H9 (cell line): Measurements from ENCODE around the gene PABPN1. TPM values are rescaled to one million over a fixed set of nuclear protein-coding genes. Genes with fewer than 3 reads are reported as not detected.

Experiments
- DNase-seq: peaks from one replicate; pipeline ENCODE4 v3.0.0-alpha.2; 2017
- H2AFZ ChIP-seq: one replicate; pipeline ENCODE4 v1.6.1; 2013; ENCODE audit warnings: mild to moderate bottlenecking, low read length, control low read depth, moderate library complexity
- H2AK5ac ChIP-seq: 2 replicates; pipeline ENCODE4 v1.6.1; 2013; ENCODE audit warnings: low read length, control low read depth, mixed read lengths; ENCODE audit not compliant: insufficient read length
- H2BK120ac ChIP-seq: one replicate; pipeline ENCODE4 v1.6.1; 2013; ENCODE audit warnings: low read depth, mild to moderate bottlenecking, low read length, control low read depth, inconsistent platforms; ENCODE audit not compliant: poor library complexity, severe bottlenecking
- H2BK12ac ChIP-seq: 2 replicates; pipeline ENCODE4 v1.6.1; 2013; ENCODE audit warnings: low read length, control low read depth, mixed read lengths, low read depth; ENCODE audit not compliant: insufficient read length
- H2BK15ac ChIP-seq: 2 replicates; pipeline ENCODE4 v1.6.1; 2013; ENCODE audit warnings: low read depth, low read length, control low read depth
- H2BK20ac ChIP-seq: one replicate; pipeline ENCODE4 v1.6.1; 2013; ENCODE audit warnings: low read depth, mild to moderate bottlenecking, low read length, control low read depth, inconsistent platforms; ENCODE audit not compliant: poor library complexity, severe bottlenecking
- H2BK5ac ChIP-seq: 2 replicates; pipeline ENCODE4 v1.6.1; 2013; ENCODE audit warnings: low read length, control low read depth, mixed read lengths; ENCODE audit not compliant: insufficient read length
- H3K14ac ChIP-seq: 2 replicates; pipeline ENCODE4 v1.6.1; 2013; ENCODE audit warnings: low read length, control low read depth; ENCODE audit not compliant: insufficient read depth
- H3K18ac ChIP-seq: 2 replicates; pipeline ENCODE4 v1.6.1; 2013; ENCODE audit warnings: low read depth, mild to moderate bottlenecking, mixed read lengths, low read length, control low read depth; ENCODE audit not compliant: insufficient read length
- H3K23ac ChIP-seq: 2 replicates; pipeline ENCODE4 v1.6.1; 2013; ENCODE audit warnings: low read length, control low read depth, mixed read lengths, low read depth; ENCODE audit not compliant: insufficient read length
- H3K23me2 ChIP-seq: 2 replicates; pipeline ENCODE4 v1.6.1; 2013; ENCODE audit warnings: low read depth, mild to moderate bottlenecking, mixed read lengths, low read length, control low read depth; ENCODE audit not compliant: insufficient read length, poor library complexity, severe bottlenecking
- H3K27ac ChIP-seq: 2 replicates; pipeline ENCODE4 v1.5.1; 2013; ENCODE audit warnings: low read length, control low read depth, mixed read lengths, low read depth; ENCODE audit not compliant: insufficient read length
- H3K27me3 ChIP-seq: 2 replicates; pipeline ENCODE4 v1.6.1; 2013; ENCODE audit warnings: low read length, control low read depth, inconsistent platforms; ENCODE audit not compliant: insufficient read depth
- H3K4ac ChIP-seq: 2 replicates; pipeline ENCODE4 v1.6.1; 2013; ENCODE audit warnings: low read depth, mild to moderate bottlenecking, control low read depth, inconsistent platforms, low read length, moderate library complexity
- H3K4me1 ChIP-seq: 2 replicates; pipeline ENCODE4 v1.6.1; 2013; ENCODE audit warnings: low read length, control low read depth, inconsistent platforms; ENCODE audit not compliant: insufficient read depth
- H3K4me2 ChIP-seq: 2 replicates; pipeline ENCODE4 v1.6.1; 2013; ENCODE audit warnings: low read length, control low read depth, mixed read lengths; ENCODE audit not compliant: insufficient read length, insufficient read depth
- H3K56ac ChIP-seq: 2 replicates; pipeline ENCODE4 v1.6.1; 2013; ENCODE audit warnings: low read depth, mild to moderate bottlenecking, mixed read lengths, low read length, control low read depth; ENCODE audit not compliant: insufficient read length
- H3K79me1 ChIP-seq: 2 replicates; pipeline ENCODE4 v1.6.1; 2013; ENCODE audit warnings: low read depth, mild to moderate bottlenecking, moderate library complexity, low read length, control low read depth, inconsistent platforms; ENCODE audit not compliant: insufficient read depth, poor library complexity, severe bottlenecking
- H3K79me2 ChIP-seq: 2 replicates; pipeline ENCODE4 v1.6.1; 2013; ENCODE audit warnings: low read length, control low read depth, inconsistent platforms; ENCODE audit not compliant: insufficient read depth
- H3K9ac ChIP-seq: 2 replicates; pipeline ENCODE4 v1.6.1; 2013; ENCODE audit warnings: low read length, control low read depth, mixed read lengths; ENCODE audit not compliant: insufficient read length; ENCODE audit errors: extremely low read depth
- H3K9me3 ChIP-seq: one replicate; pipeline ENCODE4 v1.6.1; 2013; ENCODE audit warnings: low read depth, low read length, inconsistent platforms; ENCODE audit not compliant: control insufficient read depth
- H3T11ph ChIP-seq: one replicate; pipeline ENCODE4 v1.6.1; 2013; ENCODE audit warnings: mild to moderate bottlenecking, low read length, control low read depth, inconsistent platforms
- H4K20me1 ChIP-seq: one replicate; pipeline ENCODE4 v1.6.1; 2013; ENCODE audit not compliant: control insufficient read depth, insufficient read length, insufficient read depth
- H4K5ac ChIP-seq: 2 replicates; pipeline ENCODE4 v1.6.1; 2013; ENCODE audit warnings: low read depth, mild to moderate bottlenecking, mixed read lengths, low read length, control low read depth; ENCODE audit not compliant: insufficient read length
- H4K8ac ChIP-seq: replicated peaks from 2 replicates; pipeline ENCODE4 v1.6.1; 2013; ENCODE audit warnings: low read length, control low read depth, mixed read lengths, low read depth; ENCODE audit not compliant: insufficient read length
- H4K91ac ChIP-seq: 2 replicates; pipeline ENCODE4 v1.6.1; 2013; ENCODE audit warnings: low read depth, mild to moderate bottlenecking, moderate library complexity, mixed read lengths, low read length, control low read depth; ENCODE audit not compliant: insufficient read length
- H3K27ac Mint-ChIP-seq, 3 experiments: 2 replicates in 2 of 3; 3 replicates in 1 of 3; pipeline ENCODE4 v1.8.0; 2020 to 2021; ENCODE audit warnings: mixed read lengths in 3 of 3, mild to moderate bottlenecking in 1 of 3, moderate library complexity in 1 of 3
- H3K27me3 Mint-ChIP-seq: 2 replicates; pipeline ENCODE4 v1.8.0; 2021; ENCODE audit warnings: low read depth, mild to moderate bottlenecking, moderate library complexity, mixed read lengths
- H3K36me3 Mint-ChIP-seq, 3 experiments: 2 replicates in 2 of 3; 3 replicates in 1 of 3; pipeline ENCODE4 v1.8.0; 2020 to 2021; ENCODE audit warnings: low read depth in 3 of 3, mixed read lengths in 3 of 3; ENCODE audit not compliant: insufficient read depth in 1 of 3
- H3K4me1 Mint-ChIP-seq, 2 experiments: 2 replicates each; pipeline ENCODE4 v1.8.0; 2020; ENCODE audit warnings: mixed read lengths in 2 of 2
- H3K4me3 Mint-ChIP-seq, 2 experiments: 2 replicates in 1 of 2; 3 replicates in 1 of 2; pipeline ENCODE4 v1.8.0; 2020 to 2021; ENCODE audit warnings: mild to moderate bottlenecking in 2 of 2, mixed read lengths in 2 of 2, moderate library complexity in 1 of 2
- H3K9me3 Mint-ChIP-seq, 2 experiments: 2 replicates in 1 of 2; 3 replicates in 1 of 2; pipeline ENCODE4 v1.8.0; 2020; ENCODE audit warnings: mild to moderate bottlenecking in 2 of 2, mixed read lengths in 2 of 2, moderate library complexity in 1 of 2
- CTCF ChIP-seq: fragments of 200-600 bp; sonication (generic); conservative IDR thresholded peaks from 3 replicates; pipeline ENCODE4 v1.8.0; 2021; ENCODE audit warnings: antibody characterized with exemption, mild to moderate bottlenecking
- WGBS: extraction: QIAGEN DNeasy Blood & Tissue Kit; methylation state at CpG from one replicate; pipeline ENCODE4 v1.1.7; 2013; ENCODE audit warnings: missing lambda C conversion rate, low lambda C conversion rate, mixed read lengths; ENCODE audit not compliant: insufficient read length; ENCODE audit errors: extremely low coverage; 5-methylcytosine and 5-hydroxymethylcytosine counted together
- total RNA-seq: library from RNA; stranded (reverse); gene quantifications from 2 replicates; pipeline ENCODE4 v1.2.1, GENCODE V29; 2021

Gene PABPN1
- total RNA-seq, 1 experiment from 2014 or later = 333 TPM

- WGBS = no CpG with 5 or more reads among the region's 6 CpGs
- H3K56ac ChIP-seq = no peak overlapping the region
- no peak overlapping the region for H2AFZ ChIP-seq
- peaks cover 24% of the 10 kb centered on the region; the same call in 1 of the 2 replicates for H3K27me3 ChIP-seq
- TF ChIP-seq CTCF = no peak
- no peaks in the 10 kb centered on the region for H4K20me1 ChIP-seq
- H3K23me2 ChIP-seq = peaks cover 10% of the 10 kb centered on the region
- peak overlapping the region; percentile 31 for H3K9ac ChIP-seq
- Mint-ChIP-seq H3K4me3 (peak overlapping the region; percentile 90 to 97), H3K9me3 (no peaks in the 10 kb centered on the region; a peak in 1 of 5 replicates), H3K27ac (no peak overlapping the region), H3K36me3 (no peaks in the 10 kb centered on the region; a peak in 2 of 7 replicates), H3K4me1 (peaks cover 13 to 14% of the 10 kb centered on the region in 2 experiments), H3K27me3 (peaks cover 83% of the 10 kb centered on the region)
- H3K14ac ChIP-seq = no peak overlapping the region
- no peak overlapping the region for H2BK15ac ChIP-seq
- no peak overlapping the region for H3K4ac ChIP-seq
- H2BK20ac ChIP-seq = no peak overlapping the region
- H2BK12ac ChIP-seq = no peak overlapping the region
- H3K23ac ChIP-seq = no peak overlapping the region
- H3K4me2 ChIP-seq = peak overlapping the region; percentile 67
- no peak for DNase-seq
- no peak overlapping the region for H3K27ac ChIP-seq
- H3T11ph ChIP-seq = no peak overlapping the region
- no peaks in the 10 kb centered on the region for H3K4me1 ChIP-seq
- no peaks in the 10 kb centered on the region for H3K9me3 ChIP-seq
- no peaks in the 10 kb centered on the region for H3K79me1 ChIP-seq
- no peak overlapping the region for H4K8ac ChIP-seq
- no peak overlapping the region for H3K18ac ChIP-seq
- H2BK5ac ChIP-seq = no peak overlapping the region
- no peak overlapping the region for H4K91ac ChIP-seq
- H2AK5ac ChIP-seq = no peak overlapping the region
- H3K79me2 ChIP-seq = no peaks in the 10 kb centered on the region
- no peak overlapping the region for H2BK120ac ChIP-seq
- H4K5ac ChIP-seq = no peak overlapping the region
Measured at GRCh38 chr14:23286902-23287479, 34.3 kb upstream of the PABPN1 start.
